ENCODE results near the gene DNAI1. TPM values are rescaled to one million over a fixed set of nuclear protein-coding genes. Genes with fewer than 3 reads are reported as not detected.

Gene DNAI1
- total RNA-seq, 2 donors from 2014 or later: 0.61 TPM; not detected in 1

GRCh38 chr9:34500623-34501267, 42.1 kb downstream of the DNAI1 start:
- DNase-seq (ENCODE audit: low spot score in 2 of 2): peak; percentile 66 to 90
- ATAC-seq: peak; percentile 93 to 97
- H3K27ac Mint-ChIP-seq: no peak overlapping the region

GRCh38 chr9:34501372-34501771, 42.8 kb downstream of the DNAI1 start:
- H3K36me3 Mint-ChIP-seq: no peaks in the 10 kb centered on the region
- H3K27ac Mint-ChIP-seq: no peak overlapping the region
- no peak for ATAC-seq
- no peak for DNase-seq (ENCODE audit: low spot score in 2 of 2)
- H3K9me3 Mint-ChIP-seq: no peaks in the 10 kb centered on the region

More at GRCh38 chr9:34500623-34501267, 42.1 kb downstream of the DNAI1 start:
- H3K36me3 Mint-ChIP-seq: no peaks in the 10 kb centered on the region
- H3K9me3 Mint-ChIP-seq: no peaks in the 10 kb centered on the region

GRCh38 chr9:34501889-34502425, 43.4 kb downstream of the DNAI1 start:
- H3K27ac Mint-ChIP-seq: no peak overlapping the region
- no peak for ATAC-seq
- no peak for DNase-seq (ENCODE audit: low spot score in 2 of 2)
- H3K36me3 Mint-ChIP-seq: no peaks in the 10 kb centered on the region
- no peaks in the 10 kb centered on the region for H3K9me3 Mint-ChIP-seq

GRCh38 chr9:34502471-34502870, 43.9 kb downstream of the DNAI1 start:
- DNase-seq (ENCODE audit: low spot score in 2 of 2) (no peak), ATAC-seq (no peak)
- no peaks in the 10 kb centered on the region for H3K36me3 Mint-ChIP-seq
- peak overlapping the region in 1 of 2 donors; percentile 5 for H3K27ac Mint-ChIP-seq
- no peaks in the 10 kb centered on the region for H3K9me3 Mint-ChIP-seq

- ATAC-seq (no peak), DNase-seq (ENCODE audit: low spot score in 2 of 2) (no peak)
- peak overlapping the region in 1 of 2 donors; percentile 5 for H3K27ac Mint-ChIP-seq
- H3K36me3 Mint-ChIP-seq: no peaks in the 10 kb centered on the region
- H3K9me3 Mint-ChIP-seq: no peaks in the 10 kb centered on the region
Observed at GRCh38 chr9:34502891-34503290, 44.3 kb downstream of the DNAI1 start.

GRCh38 chr9:34503406-34503805, 44.8 kb downstream of the DNAI1 start:
- Mint-ChIP-seq H3K27ac (no peak overlapping the region), H3K9me3 (no peaks in the 10 kb centered on the region), H3K36me3 (no peaks in the 10 kb centered on the region)
- ATAC-seq (no peak), DNase-seq (ENCODE audit: low spot score in 2 of 2) (no peak)

- H3K9me3 Mint-ChIP-seq: no peaks in the 10 kb centered on the region
- H3K36me3 Mint-ChIP-seq: no peaks in the 10 kb centered on the region
- no peak for ATAC-seq
- no peak overlapping the region for H3K27ac Mint-ChIP-seq
- peak in 1 of 2 donors; percentile 25 for DNase-seq (ENCODE audit: low spot score in 2 of 2)
Observed at GRCh38 chr9:34505370-34506120, 46.9 kb downstream of the DNAI1 start.

- DNase-seq (ENCODE audit: low spot score in 2 of 2): peak in 1 of 2 donors; percentile 28
- Mint-ChIP-seq H3K9me3 (no peaks in the 10 kb centered on the region), H3K27ac (no peak overlapping the region), H3K36me3 (no peaks in the 10 kb centered on the region)
- no peak for ATAC-seq
Observed at GRCh38 chr9:34506623-34507022, 48.0 kb downstream of the DNAI1 start.

- Mint-ChIP-seq H3K9me3 (no peaks in the 10 kb centered on the region), H3K36me3 (no peaks in the 10 kb centered on the region), H3K27ac (no peak overlapping the region)
- ATAC-seq: no peak
- peak in 1 of 2 donors; percentile 23 for DNase-seq (ENCODE audit: low spot score in 2 of 2)
Observed at GRCh38 chr9:34507556-34507955, 49.0 kb downstream of the DNAI1 start.

GRCh38 chr9:34507966-34508365, 49.4 kb downstream of the DNAI1 start:
- Mint-ChIP-seq H3K9me3 (no peaks in the 10 kb centered on the region), H3K27ac (no peak overlapping the region), H3K36me3 (no peaks in the 10 kb centered on the region)
- ATAC-seq: no peak
- peak in 1 of 2 donors; percentile 2 for DNase-seq (ENCODE audit: low spot score in 2 of 2)

GRCh38 chr9:34508463-34508862, 49.9 kb downstream of the DNAI1 start:
- Mint-ChIP-seq H3K27ac (no peak overlapping the region), H3K36me3 (no peaks in the 10 kb centered on the region), H3K9me3 (no peaks in the 10 kb centered on the region)
- DNase-seq (ENCODE audit: low spot score in 2 of 2): peak in 1 of 2 donors; percentile 28
- ATAC-seq: no peak

GRCh38 chr9:34508951-34509350, 50.3 kb downstream of the DNAI1 start:
- no peak overlapping the region for H3K27ac Mint-ChIP-seq
- DNase-seq (ENCODE audit: low spot score in 2 of 2) (peak in 1 of 2 donors; percentile 16), ATAC-seq (no peak)
- no peaks in the 10 kb centered on the region for H3K9me3 Mint-ChIP-seq
- no peaks in the 10 kb centered on the region for H3K36me3 Mint-ChIP-seq

GRCh38 chr9:34510497-34511468, 52.2 kb downstream of the DNAI1 start:
- Mint-ChIP-seq H3K27ac (no peak overlapping the region), H3K9me3 (no peaks in the 10 kb centered on the region), H3K36me3 (no peaks in the 10 kb centered on the region)
- ATAC-seq: no peak
- DNase-seq (ENCODE audit: low spot score in 2 of 2): peak in 1 of 2 donors; percentile 13

GRCh38 chr9:34512131-34513078, 53.8 kb downstream of the DNAI1 start:
- H3K36me3 Mint-ChIP-seq: no peaks in the 10 kb centered on the region
- DNase-seq (ENCODE audit: low spot score in 2 of 2): no peak

GRCh38 chr9:34513567-34514214, 55.1 kb downstream of the DNAI1 start:
- ATAC-seq (no peak), DNase-seq (ENCODE audit: low spot score in 2 of 2) (peak in 1 of 2 donors; percentile 28)
- Mint-ChIP-seq H3K27ac (no peak overlapping the region), H3K9me3 (no peaks in the 10 kb centered on the region), H3K36me3 (no peaks in the 10 kb centered on the region)

More at GRCh38 chr9:34512131-34513078, 53.8 kb downstream of the DNAI1 start:
- no peaks in the 10 kb centered on the region for H3K9me3 Mint-ChIP-seq
- no peak overlapping the region for H3K27ac Mint-ChIP-seq
- ATAC-seq: no peak
